ENCODE results near the gene ITGBL1. TPM values are rescaled to one million over a fixed set of nuclear protein-coding genes. Genes with fewer than 3 reads are reported as not detected.

Gene ITGBL1
- total RNA-seq, 4 donors from 2014 or later = 1.3 to 3.5 (median 2.4) TPM

GRCh38 chr13:101473458-101473857, 21.0 kb downstream of the ITGBL1 start:
- ATAC-seq (ENCODE audit: low FRiP score) (peak; percentile 83), DNase-seq (ENCODE audit: low spot score) (no peak)
- TF ChIP-seq CTCF (IDR thresholded peaks at IDR 0.05) = no peak

- no peak for TF ChIP-seq CTCF (IDR thresholded peaks at IDR 0.05)
- ATAC-seq (ENCODE audit: low FRiP score) (peak; percentile 76), DNase-seq (ENCODE audit: low spot score) (no peak)
Observed at GRCh38 chr13:101474419-101474957, 22.0 kb downstream of the ITGBL1 start.

- DNase-seq (ENCODE audit: low spot score) (no peak), ATAC-seq (ENCODE audit: low FRiP score) (no peak)
- TF ChIP-seq CTCF (IDR thresholded peaks at IDR 0.05) = no peak
Observed at GRCh38 chr13:101475536-101475935, 23.1 kb downstream of the ITGBL1 start.

- ATAC-seq (ENCODE audit: low FRiP score) (no peak), DNase-seq (ENCODE audit: low spot score) (no peak)
- TF ChIP-seq CTCF (IDR thresholded peaks at IDR 0.05) = no peak
Observed at GRCh38 chr13:101481421-101481820, 28.9 kb downstream of the ITGBL1 start.

GRCh38 chr13:101486708-101487437, 34.4 kb downstream of the ITGBL1 start:
- ATAC-seq (ENCODE audit: low FRiP score) (no peak), DNase-seq (ENCODE audit: low spot score) (no peak)
- TF ChIP-seq CTCF (IDR thresholded peaks at IDR 0.05) = no peak

GRCh38 chr13:101487438-101487830, 35.0 kb downstream of the ITGBL1 start:
- DNase-seq (ENCODE audit: low spot score) = no peak
- TF ChIP-seq CTCF (IDR thresholded peaks at IDR 0.05) = no peak
- ATAC-seq (ENCODE audit: low FRiP score) = no peak

GRCh38 chr13:101488734-101489133, 36.3 kb downstream of the ITGBL1 start:
- no peak for ATAC-seq (ENCODE audit: low FRiP score)
- DNase-seq (ENCODE audit: low spot score) = no peak
- TF ChIP-seq CTCF (IDR thresholded peaks at IDR 0.05) = no peak
